Measurements from ENCODE around the gene NAA38.
"Not testable (repeated sequence)": the region's sequence is repeated elsewhere in the genome, so short reads cannot be mapped to it uniquely, and the experiment has no call there.

Gene NAA38

GRCh38 chr17:7825206-7825990 lies 32.0 kb downstream of the NAA38 start:
- DNase-seq (ENCODE audit: extremely low read depth in 1 of 2, low read depth in 1 of 2) = no peak

GRCh38 chr17:7824021-7824924 lies 33.1 kb downstream of the NAA38 start:
- DNase-seq (ENCODE audit: extremely low read depth in 1 of 2, low read depth in 1 of 2) = no peak

GRCh38 chr17:7823581-7824001 lies 33.8 kb downstream of the NAA38 start:
- DNase-seq (ENCODE audit: extremely low read depth in 1 of 2, low read depth in 1 of 2) = no peak

GRCh38 chr17:7822126-7822525 lies 35.2 kb downstream of the NAA38 start:
- no peak for DNase-seq (ENCODE audit: extremely low read depth in 1 of 2, low read depth in 1 of 2)

GRCh38 chr17:7820231-7820630 lies 37.1 kb downstream of the NAA38 start:
- DNase-seq (ENCODE audit: extremely low read depth in 1 of 2, low read depth in 1 of 2) = no peak

- DNase-seq (ENCODE audit: extremely low read depth in 1 of 2, low read depth in 1 of 2) = no peak
Observed at GRCh38 chr17:7818746-7819645, 38.4 kb downstream of the NAA38 start.

- no peak for DNase-seq (ENCODE audit: extremely low read depth in 1 of 2, low read depth in 1 of 2)
Observed at GRCh38 chr17:7818026-7818425, 39.3 kb downstream of the NAA38 start.

- DNase-seq (ENCODE audit: extremely low read depth in 1 of 2, low read depth in 1 of 2) = no peak
Observed at GRCh38 chr17:7817643-7817964, 39.8 kb downstream of the NAA38 start.

GRCh38 chr17:7816926-7817642 lies 40.3 kb downstream of the NAA38 start:
- no peak for DNase-seq (ENCODE audit: extremely low read depth in 1 of 2, low read depth in 1 of 2)

GRCh38 chr17:7814969-7815368 lies 42.4 kb downstream of the NAA38 start:
- DNase-seq (ENCODE audit: extremely low read depth in 1 of 2, low read depth in 1 of 2) = no peak

GRCh38 chr17:7811251-7811650 lies 46.1 kb downstream of the NAA38 start:
- DNase-seq (ENCODE audit: extremely low read depth in 1 of 2, low read depth in 1 of 2) = no peak

GRCh38 chr17:7809791-7810343 lies 47.5 kb downstream of the NAA38 start:
- not testable (repeated sequence) for DNase-seq (ENCODE audit: extremely low read depth in 1 of 2, low read depth in 1 of 2)

GRCh38 chr17:7809086-7809790 lies 48.1 kb downstream of the NAA38 start:
- DNase-seq (ENCODE audit: extremely low read depth in 1 of 2, low read depth in 1 of 2) = no peak

GRCh38 chr17:7807206-7807605 lies 50.2 kb downstream of the NAA38 start:
- DNase-seq (ENCODE audit: extremely low read depth in 1 of 2, low read depth in 1 of 2) = no peak
